Breast epithelium (tissue), 3 donors: Measurements from ENCODE around the gene METRNL.

Experiments used
- POLR2AphosphoS5 ChIP-seq, 3 donors: sonication (generic); formaldehyde crosslinking; IDR thresholded peaks; one replicate each; pipeline ENCODE4 v1.6.1; 2017; ENCODE audit warnings: antibody characterized with exemption in 3 of 3
- TF ChIP-seq, protein P1 (sequence below), 3 donors: fragments of 450-650 bp; IDR thresholded peaks; one replicate each; pipeline ENCODE4 v1.5.1; 2016 to 2017; ENCODE audit warnings: antibody characterized with exemption in 3 of 3, mild to moderate bottlenecking in 3 of 3, moderate library complexity in 3 of 3

DNA sequence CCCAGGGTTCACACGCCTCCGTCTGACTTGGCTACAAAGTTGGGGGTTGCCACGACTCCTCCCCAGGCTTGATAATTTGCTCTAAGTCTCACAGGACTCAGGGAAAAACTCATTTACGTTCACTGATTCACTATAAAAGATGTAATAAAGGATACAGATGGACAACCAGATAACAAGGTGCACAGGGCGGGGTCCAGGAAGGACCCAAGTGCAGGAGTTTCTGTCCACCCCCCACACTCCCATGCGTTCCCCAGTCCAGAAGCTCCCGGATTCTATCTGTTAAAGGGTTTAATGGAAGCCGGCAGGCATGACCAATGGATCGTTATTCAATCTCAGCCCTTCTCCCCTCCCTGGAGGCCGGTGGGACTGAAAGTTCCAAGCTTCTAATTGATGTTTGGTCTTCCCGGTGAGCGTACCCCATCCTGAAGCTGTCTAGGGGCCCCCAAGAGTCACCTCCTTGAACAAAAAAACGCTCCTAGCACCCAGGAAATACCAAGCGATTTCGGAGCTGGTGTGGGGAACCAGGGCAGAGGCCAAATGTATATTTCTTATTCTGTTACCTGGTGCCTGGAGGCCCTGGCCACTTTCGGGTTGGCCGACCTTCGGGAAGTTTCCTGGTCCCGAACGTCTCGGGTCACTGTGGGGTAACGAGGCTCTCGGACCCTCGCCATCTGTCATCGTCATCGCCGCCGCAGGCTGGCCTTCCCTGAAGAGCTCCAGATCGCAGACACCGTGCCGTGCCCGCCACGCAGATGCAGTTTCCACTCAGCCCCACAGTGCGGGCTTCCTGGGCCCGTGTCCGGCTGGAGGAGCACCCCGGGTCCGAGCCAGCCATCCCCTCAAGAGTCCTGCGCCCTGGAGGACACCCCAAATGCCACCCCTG lies 13.5 kb upstream of the METRNL start:
- TF ChIP-seq, protein P1, sequence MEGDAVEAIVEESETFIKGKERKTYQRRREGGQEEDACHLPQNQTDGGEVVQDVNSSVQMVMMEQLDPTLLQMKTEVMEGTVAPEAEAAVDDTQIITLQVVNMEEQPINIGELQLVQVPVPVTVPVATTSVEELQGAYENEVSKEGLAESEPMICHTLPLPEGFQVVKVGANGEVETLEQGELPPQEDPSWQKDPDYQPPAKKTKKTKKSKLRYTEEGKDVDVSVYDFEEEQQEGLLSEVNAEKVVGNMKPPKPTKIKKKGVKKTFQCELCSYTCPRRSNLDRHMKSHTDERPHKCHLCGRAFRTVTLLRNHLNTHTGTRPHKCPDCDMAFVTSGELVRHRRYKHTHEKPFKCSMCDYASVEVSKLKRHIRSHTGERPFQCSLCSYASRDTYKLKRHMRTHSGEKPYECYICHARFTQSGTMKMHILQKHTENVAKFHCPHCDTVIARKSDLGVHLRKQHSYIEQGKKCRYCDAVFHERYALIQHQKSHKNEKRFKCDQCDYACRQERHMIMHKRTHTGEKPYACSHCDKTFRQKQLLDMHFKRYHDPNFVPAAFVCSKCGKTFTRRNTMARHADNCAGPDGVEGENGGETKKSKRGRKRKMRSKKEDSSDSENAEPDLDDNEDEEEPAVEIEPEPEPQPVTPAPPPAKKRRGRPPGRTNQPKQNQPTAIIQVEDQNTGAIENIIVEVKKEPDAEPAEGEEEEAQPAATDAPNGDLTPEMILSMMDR (IDR thresholded peaks at IDR 0.05) = no peak
- TF ChIP-seq POLR2AphosphoS5 (IDR thresholded peaks at IDR 0.05) = no peak
